HG02610 (cell line): ENCODE measurements around the gene PCGF3.

Source experiments
- ATAC-seq: cut with Tn5 transposase; IDR thresholded peaks from one replicate; pipeline ENCODE4 v1.9.1; 2021; ENCODE audit warnings: mild to moderate bottlenecking, moderate library complexity; ENCODE audit not compliant: unreplicated experiment

The PCGF3 gene, protein sequence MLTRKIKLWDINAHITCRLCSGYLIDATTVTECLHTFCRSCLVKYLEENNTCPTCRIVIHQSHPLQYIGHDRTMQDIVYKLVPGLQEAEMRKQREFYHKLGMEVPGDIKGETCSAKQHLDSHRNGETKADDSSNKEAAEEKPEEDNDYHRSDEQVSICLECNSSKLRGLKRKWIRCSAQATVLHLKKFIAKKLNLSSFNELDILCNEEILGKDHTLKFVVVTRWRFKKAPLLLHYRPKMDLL

DNA sequence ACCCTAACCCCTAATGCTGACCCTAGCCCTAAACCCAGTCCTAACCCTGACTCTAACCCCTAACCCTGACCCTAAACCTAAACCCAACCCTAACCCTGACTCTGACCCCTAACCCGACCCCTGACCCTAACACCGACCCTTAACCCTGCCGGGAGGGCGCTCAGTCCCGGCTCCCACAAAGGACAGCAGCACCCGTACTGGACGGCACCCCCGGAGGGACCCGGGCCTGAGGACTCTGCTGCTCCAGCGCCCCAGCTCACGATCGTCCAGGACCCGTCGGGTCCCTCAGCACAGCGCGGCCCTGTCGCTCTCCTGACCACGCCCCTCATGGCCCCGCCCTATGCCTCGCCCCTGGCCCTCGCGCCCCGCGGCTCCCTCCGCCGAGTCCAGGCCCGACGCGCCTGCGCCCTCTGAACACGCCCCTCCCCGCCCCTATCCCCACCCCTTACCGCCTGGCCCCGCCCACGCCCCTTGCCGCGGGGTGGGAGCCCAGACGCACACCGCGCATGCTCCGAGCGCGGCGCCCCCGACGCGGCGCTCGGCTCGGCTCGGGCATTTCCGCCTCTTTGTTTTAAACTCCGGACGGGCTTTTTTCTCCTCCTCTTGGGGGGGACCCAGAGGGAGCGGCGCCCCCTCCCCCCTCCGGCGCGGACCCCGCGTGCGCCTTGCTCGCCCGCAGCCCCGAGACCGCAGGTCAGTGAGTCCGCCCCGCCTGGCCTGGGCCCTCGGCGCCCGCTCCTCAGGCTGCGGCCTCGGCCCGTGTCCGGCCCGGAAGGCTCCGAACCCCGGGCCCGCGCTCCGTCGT is at the start of gene PCGF3:
TSS of gene PCGF3 (plus strand) at position 555 of the 805 bp plus-strand sequence. CDS start 27,849 bp downstream, outside the sequence.
- peak; percentile 89 for ATAC-seq

DNA sequence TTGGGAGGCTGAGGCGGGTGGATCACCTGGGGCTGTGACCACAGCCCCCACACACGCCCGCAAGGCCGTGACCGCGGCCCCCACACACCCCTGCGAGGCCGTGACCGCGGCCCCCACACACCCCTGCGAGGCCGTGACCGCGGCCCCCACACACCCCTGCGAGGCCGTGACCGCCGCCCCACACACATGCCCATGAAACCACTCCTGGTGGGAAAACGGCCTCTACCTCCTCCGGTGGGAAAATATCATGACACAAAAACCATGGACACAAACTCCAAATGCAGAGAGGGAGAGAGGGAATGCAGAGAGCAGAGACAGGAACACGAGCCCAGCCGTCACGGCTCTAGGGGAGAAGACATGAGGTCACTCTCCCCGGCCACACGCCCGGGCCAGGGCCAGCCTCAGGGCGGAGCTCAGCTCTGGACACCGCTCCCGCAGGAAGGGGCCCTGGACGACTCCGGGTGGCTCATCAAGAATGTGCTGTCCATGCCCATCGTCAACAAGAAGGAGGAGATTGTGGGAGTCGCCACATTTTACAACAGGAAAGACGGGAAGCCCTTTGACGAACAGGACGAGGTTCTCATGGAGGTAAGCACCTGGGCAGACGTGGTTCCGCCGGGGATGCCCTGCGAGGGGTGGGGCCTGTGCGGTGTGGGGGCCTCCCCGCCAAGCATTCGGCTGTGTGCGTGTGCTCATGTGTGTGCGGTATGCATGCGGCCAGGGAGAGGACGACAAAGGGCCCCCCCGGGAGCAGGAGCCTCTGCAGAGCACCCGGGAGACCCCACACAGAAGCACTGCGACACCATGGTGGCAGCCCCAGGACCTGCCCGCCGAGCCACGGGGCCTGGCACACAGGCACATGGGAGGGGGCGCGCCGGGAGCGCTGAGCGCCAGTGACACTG is 48.9 kb upstream of the PCGF3 start:
- no peak for ATAC-seq

DNA sequence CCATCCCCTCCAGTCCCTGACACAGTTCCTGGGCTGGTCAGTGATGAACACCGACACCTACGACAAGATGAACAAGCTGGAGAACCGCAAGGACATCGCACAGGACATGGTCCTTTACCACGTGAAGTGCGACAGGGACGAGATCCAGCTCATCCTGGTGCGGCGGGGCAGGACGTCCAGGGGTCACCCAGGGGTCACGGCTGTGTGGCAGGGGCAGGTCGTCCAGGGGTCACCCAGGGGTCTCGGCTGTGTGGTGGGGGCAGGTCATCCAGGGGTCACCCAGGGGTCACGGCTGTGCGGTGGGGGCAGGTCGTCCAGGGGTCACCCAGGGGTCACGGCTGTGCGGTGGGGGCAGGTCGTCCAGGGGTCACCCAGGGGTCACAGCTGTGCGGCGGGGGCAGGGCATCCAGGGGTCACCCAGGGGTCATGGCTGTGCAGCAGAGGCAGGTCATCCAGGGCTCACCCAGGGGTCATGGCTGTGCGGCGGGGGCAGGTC is 48.2 kb upstream of the PCGF3 start:
- no peak for ATAC-seq

DNA sequence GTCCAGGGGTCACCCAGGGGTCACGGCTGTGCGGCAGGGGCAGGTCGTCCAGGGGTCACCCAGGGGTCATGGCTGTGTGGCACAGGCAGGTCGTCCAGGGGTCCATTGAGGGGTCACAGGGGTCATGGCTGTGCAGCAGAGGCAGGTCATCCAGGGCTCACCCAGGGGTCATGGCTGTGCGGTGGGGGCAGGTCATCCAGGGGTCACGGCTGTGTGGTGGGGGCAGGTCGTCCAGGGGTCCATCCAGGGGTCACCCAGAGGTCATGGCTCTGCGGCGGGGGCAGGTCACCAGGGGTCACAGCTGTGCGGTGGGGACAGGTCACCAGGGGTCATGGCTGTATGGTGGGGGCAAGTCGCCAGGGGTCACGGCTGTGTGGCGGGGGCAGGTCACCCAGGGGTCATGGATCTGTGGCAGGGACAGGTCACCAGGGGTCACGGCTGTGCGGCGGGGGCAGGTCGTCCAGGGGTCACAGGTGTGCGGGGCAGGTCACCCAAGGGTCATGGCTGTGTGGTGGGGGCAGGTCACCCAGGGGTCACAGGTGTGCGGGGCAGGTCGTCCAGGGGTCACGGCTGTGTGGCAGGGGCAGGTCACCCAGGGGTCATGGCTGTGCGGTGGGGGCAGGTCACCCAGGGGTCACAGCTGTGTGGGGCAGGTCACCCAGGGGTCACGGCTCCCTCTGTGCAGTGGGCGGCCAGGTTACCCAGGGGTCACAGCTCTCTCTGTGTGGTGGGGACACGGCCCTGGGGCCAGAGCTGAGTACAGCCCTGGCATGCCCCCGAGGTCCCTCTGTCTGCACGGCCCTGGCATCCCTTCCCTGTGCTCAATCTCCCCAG is 47.6 kb upstream of the PCGF3 start:
- ATAC-seq: no peak

DNA sequence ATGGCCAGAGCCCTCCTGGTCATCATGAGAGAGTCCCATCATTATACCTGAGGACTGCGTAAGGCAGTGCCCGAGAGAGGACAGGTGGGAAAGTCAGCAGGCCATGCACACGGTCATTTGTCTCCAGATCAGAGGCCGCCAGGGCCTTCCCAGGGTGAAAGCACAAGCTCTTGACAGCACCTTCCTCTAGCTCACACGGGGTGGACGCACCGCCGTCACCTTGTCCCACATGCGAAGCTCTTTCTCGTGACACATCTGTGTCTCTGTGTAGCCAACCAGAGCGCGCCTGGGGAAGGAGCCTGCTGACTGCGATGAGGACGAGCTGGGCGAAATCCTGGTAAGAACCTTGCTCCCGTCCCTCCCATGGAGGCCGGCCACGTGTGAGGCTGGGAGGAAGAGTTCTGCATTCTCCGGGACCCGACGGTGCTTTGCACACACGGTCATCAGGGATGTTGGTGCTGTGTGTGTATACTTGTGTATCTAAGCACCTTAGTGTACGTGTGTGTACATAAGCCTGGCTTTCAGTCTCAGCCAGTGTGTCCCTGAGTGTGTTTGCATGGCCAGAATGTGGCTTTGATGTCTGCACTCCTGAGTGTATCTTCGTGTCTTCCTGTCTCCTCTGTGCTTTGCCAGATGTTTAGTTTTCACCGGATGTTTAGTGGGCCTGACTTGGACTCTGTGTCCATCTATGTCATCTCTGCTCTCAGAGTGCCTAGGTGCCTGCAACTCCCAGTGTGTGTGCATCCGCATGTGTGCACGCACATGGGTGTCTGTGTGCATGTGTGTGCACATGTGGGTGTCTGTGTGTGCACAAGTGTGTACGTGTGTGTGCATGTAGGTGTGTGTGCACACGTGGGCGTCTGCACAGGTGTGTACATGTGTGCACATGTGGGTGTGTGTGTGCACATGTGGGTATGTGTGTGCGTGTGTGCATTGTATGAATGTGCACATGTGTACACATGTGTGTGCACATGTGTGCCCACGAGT is 46.7 kb upstream of the PCGF3 start:
- ATAC-seq: no peak

DNA sequence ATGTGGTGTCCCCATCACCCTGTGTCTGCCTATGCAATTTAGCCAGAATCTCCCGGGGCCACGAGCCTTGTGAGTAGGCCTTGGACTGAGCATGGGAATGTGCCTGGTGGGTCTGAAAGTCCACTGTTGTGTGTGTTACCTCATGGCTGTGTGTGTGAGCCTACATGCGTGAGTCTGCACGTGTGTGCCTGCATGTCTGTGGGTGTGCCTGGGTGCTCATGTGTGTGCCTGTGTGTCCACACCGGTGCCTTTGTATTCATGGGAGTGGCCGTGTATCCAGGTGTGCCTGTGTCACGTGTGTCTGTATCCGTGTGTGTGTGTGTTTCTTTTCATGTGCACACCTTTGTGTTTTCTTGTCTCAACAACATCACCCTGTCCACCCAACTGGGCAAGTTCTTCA is 45.8 kb upstream of the PCGF3 start:
- ATAC-seq: no peak

DNA sequence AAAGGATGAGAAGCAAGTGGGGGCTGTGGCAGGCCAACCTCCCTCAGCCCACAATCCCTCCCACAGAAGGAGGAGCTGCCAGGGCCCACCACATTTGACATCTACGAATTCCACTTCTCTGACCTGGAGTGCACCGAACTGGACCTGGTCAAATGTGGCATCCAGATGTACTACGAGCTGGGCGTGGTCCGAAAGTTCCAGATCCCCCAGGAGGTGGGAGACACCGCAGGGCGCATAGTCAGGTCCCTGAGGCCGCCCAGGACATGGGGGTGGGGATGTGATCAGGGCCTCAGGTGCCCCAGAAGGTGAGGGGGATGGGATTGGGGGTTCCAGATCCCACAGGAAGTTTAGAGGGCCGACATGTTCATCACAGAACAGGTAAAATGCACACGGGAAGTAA is 45.2 kb upstream of the PCGF3 start:
- no peak for ATAC-seq

DNA sequence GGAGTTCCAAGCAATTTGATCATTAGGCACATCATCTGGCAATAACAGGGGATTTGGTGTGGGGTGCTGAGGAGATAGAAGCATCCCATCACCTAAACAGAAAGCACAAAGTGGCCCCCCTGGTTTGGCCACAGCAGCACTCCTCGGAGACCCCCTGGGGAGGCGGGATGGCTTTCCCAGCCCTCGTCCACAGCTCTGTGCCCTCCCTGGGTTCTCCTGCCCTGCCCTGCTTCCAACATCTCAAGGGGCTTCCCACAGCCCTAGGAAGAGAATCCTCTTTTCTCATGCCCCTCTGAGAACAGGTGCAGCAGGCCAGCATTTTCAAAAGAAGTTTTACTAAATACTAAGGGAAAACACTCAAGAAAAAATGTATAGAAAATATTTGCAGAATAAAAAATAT is 44.4 kb upstream of the PCGF3 start:
- no peak for ATAC-seq

DNA sequence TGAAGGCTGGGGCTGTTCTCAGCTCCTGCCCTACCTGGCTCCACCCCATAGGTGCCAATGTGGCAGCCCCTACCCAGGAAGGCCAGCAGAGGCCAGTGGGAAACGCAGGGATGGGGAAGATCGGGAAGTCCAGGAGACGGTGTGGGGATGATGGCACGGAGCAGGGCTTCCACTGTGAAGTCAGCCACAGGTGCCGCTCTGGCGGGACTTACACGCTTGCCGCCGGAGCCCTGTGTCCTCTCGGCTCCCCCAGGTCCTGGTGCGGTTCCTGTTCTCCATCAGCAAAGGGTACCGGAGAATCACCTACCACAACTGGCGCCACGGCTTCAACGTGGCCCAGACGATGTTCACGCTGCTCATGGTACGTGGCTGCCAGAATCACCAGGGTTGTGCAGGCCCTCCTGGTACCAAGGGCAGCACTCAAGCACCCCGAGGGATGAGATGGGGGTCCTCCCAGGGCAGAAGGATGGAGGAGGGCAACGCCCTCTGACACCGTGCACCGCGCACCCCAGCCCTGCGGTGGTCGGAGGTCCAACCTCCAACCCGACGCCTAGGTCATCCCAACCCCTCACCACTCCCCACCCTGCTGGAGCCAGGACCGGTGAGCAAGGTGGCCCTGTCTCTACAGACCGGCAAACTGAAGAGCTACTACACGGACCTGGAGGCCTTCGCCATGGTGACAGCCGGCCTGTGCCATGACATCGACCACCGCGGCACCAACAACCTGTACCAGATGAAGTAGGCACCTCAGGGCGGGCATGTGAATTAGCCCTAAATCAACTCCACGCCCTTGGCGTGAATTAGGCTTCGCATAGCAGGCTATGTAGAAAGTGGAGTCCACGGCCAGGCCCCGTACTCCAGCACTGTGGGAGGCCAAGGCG is 43.5 kb upstream of the PCGF3 start:
- ATAC-seq: no peak

DNA sequence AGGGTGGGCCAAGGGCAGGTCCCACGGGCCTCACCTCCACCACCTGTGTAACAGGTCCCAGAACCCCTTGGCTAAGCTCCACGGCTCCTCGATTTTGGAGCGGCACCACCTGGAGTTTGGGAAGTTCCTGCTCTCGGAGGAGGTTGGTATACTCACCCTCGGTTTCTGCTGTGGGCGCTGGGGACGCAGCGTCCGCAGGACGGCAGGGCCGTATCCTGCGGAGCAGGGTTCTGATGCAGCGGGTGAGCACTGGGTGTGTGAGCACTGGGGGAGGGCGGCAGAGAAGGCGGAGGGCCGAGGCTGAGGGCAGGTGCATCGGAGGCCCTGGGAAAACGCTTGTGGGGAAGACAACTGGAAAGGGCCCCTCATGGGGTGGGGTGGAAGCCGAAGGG is 42.6 kb upstream of the PCGF3 start:
- ATAC-seq: no peak

DNA sequence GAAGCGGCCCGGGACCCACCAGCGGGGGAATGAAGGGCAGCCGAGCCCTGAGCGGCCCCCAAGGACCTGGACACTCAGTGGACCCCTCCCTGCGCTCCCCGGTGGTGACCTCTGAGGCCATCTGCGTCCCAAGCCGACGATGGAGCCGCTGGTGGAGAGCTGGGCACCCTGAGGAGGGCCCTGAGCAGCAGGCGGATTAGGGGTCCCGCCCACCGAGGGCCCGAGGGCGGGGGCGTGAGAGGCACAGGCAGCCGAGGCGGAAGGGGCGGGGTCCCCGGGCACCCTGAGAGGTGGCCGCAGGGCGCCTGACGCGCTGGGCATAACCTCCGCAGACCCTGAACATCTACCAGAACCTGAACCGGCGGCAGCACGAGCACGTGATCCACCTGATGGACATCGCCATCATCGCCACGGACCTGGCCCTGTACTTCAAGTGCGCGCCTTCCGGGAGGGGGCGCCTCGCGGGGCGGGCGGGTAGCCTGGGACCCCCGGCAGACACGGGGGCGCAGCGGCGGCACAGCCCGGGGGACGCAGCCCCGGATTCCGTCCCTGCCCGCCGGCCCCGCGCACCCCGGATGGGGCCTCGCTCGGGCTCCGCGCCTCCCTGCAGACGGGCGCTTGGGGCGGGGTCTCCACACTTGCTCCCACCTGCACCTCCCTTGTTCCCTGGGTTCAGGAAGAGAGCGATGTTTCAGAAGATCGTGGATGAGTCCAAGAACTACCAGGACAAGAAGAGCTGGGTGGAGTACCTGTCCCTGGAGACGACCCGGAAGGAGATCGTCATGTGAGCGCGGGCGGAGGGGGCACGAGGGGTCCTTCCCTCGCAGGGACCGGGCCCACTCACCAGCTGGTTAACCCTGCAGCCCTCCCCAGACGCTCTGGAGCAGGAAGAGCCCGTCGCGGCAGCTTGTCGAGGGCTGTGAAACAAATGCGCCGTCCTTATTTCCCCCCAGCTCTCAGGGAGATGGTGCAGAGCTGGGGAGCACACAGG is 41.9 kb upstream of the PCGF3 start:
- ATAC-seq: peak; percentile 56

DNA sequence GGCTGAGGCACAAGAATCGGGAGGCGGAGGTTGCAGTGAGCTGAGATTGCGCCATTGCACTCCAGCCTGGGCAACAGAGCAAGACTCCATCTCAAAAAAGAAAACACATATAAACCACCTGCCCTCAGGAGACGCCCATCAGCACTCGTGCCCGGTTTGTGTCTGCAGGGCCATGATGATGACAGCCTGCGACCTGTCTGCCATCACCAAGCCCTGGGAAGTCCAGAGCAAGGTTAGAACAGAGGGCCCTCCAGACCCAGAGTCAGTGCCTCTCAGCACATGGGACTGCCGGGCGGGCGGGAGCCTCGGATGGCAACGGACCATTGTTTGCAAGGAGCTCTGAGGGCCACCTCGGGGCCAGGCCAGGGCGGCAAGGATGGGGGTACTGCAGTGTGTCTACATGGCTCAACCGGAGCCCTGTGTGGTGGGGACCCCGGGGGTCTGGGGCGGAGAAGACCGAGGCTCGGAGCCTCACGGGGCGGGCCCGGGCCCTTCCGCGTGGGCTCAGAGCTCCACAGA is 40.9 kb upstream of the PCGF3 start:
- no peak for ATAC-seq

DNA sequence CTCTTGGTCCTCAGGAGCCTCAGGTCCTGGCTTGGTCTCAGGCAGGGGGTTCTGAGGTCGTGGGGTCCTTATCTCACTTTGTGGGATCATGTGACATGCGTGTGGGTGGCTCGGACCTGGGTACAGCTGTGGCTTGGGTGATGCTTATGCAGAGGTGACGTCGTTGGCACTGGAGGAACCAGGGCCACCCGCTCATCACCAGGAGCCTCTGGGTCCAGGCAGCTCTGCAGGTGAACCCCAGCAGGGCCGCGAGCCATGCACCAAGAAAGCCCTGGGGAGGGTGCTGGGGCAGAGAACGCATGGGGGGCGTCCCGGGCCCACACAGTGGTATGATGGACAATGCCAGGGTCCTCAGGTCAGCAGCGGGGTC is 40.3 kb upstream of the PCGF3 start:
- no peak for ATAC-seq

DNA sequence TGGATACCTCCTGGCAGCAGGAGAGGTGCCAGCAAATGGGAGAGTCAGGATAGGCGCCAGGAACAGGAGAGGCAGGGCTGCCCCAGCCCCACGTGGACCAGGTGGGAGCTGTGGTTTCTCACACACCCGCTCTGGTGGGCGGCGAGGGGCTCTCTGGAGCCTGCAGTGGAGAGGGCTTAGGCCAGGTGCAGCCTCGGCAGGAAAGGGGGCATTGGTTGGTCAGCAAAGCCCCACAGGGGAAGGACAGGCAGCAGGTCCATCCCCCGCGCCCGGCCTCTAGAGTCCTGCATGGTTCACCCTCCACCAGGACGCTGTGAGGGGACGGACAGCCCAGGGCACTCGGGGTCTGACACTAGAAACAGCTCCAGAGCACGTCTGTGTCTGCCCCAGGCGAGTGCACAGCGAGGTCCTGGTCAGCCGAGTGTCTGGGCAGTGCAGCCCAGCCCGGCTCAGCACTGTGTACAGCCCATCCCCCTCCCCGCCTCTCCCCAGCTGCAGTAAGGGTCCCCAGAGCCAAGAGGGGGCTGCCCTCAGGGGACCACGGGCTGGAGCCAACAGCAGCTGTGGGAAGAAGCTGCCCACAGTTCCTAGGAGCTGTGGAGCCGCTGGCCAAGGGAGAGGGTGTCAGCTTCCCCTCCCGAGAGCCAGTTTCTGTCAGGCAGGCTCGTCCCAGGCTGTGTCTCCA is 39.7 kb upstream of the PCGF3 start:
- ATAC-seq: no peak

DNA sequence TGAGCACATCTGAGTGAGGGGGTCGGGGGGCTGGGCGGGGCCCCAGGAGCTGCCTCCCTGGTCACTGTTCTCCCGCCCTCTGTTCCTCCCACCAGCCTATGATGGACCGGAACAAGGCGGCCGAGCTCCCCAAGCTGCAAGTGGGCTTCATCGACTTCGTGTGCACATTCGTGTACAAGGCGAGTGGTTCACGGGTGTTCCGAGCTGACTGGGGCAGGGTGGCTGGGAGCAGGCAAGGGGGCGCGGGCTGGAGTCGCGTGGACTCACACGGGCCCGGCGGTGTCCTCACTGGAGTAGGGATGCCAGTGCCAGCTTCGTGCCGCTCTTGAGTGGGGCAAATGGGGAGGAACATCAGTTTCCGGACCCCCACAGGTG is 39.2 kb upstream of the PCGF3 start:
- ATAC-seq: no peak

DNA sequence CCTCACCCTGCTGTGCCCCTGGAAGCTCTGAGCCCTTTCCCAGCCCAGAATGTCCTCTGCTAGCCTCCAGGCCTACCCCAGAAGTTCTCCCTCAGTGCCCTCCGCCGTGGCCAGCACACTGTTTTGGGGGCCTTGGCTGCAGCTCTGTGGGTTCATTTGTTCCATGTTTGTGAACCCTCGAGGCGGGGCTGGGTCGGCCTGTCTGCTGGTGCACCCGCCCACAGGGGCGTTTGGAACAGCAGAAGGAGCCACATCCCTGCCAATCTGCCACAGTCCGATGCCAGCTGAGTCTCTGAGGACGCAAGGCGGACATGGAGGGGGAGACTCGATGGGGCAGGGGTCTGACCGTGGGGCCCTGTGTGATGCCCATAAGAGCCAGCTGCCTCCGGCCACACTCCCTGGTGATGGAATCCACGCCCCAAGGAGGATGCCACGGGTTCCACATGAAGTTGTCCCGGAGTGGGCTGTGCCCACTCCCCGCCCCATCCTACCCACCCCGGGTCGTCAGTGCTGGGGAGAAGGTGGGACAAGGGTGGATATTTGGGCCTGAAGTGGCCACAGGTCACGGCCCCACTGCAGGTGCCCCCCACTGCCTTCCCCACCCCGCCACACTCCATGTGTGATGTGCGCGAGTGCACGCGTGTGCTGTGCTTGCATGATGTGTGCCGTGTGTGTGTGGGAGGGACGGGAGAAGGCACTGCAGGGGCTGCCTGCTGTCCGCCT is 38.6 kb upstream of the PCGF3 start:
- ATAC-seq: no peak
